Measurements from ENCODE around the gene CSF1R. TPM values are rescaled to one million over a fixed set of nuclear protein-coding genes. Genes with fewer than 3 reads are reported as not detected.
A peak's percentile ranks its signal among the peaks of the same experiment; 100 is the strongest.

Gene CSF1R
- polyA plus RNA-seq, 1 of the 3 experiments (the other 2 are of a cell fraction): 0.25 TPM

- TF ChIP-seq ZBTB33 (IDR thresholded peaks at IDR 0.05; ENCODE audit: borderline replicate concordance, low read depth) (0 out of 2 replicates have a peak, but pooled peaks have one; percentile 43), EZH2phosphoT487 (IDR thresholded peaks at IDR 0.05; ENCODE audit: borderline replicate concordance, low read depth) (no peak), POLR2AphosphoS5 (IDR thresholded peaks at IDR 0.05; ENCODE audit: low read depth, low read length) (peak; percentile 76; the same call in 1 of the 2 replicates), RFX5 (IDR thresholded peaks at IDR 0.05; ENCODE audit: low read length) (no peak), TCF12 (IDR thresholded peaks at IDR 0.05) (peak; percentile 70), GABPA (IDR thresholded peaks at IDR 0.05; ENCODE audit: low read depth) (no peak), SMC3 (IDR thresholded peaks at IDR 0.05; ENCODE audit: low read depth, low read length) (no peak), NFIC (IDR thresholded peaks at IDR 0.05; ENCODE audit: borderline replicate concordance) (peak; percentile 88), PBX3 (IDR thresholded peaks at IDR 0.05) (peak; percentile 47; the same call in 1 of the 2 replicates), YY1 (IDR thresholded peaks at IDR 0.05; ENCODE audit: low read depth) (0 out of 2 replicates have a peak, but pooled peaks have one; percentile 17), JUND (IDR thresholded peaks at IDR 0.05) (peak; percentile 89), TEAD4 (IDR thresholded peaks at IDR 0.05; ENCODE audit: borderline replicate concordance, insufficient read depth) (peak; percentile 75; the same call in 1 of the 2 replicates), RXRA (IDR thresholded peaks at IDR 0.05; ENCODE audit: borderline replicate concordance, low read depth) (peak; percentile 90), TAF1 (IDR thresholded peaks at IDR 0.05; ENCODE audit: borderline replicate concordance, low read depth, low read length) (no peak), MEF2A (IDR thresholded peaks at IDR 0.05; ENCODE audit: borderline replicate concordance, low read depth) (peak; percentile 99), EP300 (IDR thresholded peaks at IDR 0.05; ENCODE audit: borderline replicate concordance in 1 of 2, low read depth in 1 of 2, low read length in 1 of 2) (peak in 1 of 2 experiments; percentile 65; a peak in 1 of 4 replicates), NRF1 (IDR thresholded peaks at IDR 0.05; ENCODE audit: low read depth, low read length) (no peak), FOSL2 (IDR thresholded peaks at IDR 0.05; ENCODE audit: borderline replicate concordance, low read depth) (peak; percentile 85), MAX (IDR thresholded peaks at IDR 0.05; ENCODE audit: low read depth) (peak; percentile 55)
- H3K9ac ChIP-seq: peak overlapping the region; percentile 56; the same call in 1 of the 2 replicates
- H3K9me3 ChIP-seq: no peaks in the 10 kb centered on the region
- H3K79me2 ChIP-seq (ENCODE audit: insufficient read depth): peaks cover 22% of the 10 kb centered on the region; the same call in 1 of the 2 replicates
- H3K27me3 ChIP-seq (ENCODE audit: insufficient read depth): no peaks in the 10 kb centered on the region
- H4K20me1 ChIP-seq (ENCODE audit: insufficient read depth): 0 out of 2 replicates have a peak, but pooled peaks cover 3% of the 10 kb centered on the region
- ChIA-PET POLR2A (interaction anchor here (0.7 kb wide), 1 partner anchor 22 kb away, joined by 3 read pairs; the partner anchor contains the start of genes HMGXB3 and TIGD6), CTCF (interaction anchor here (1.1 to 1.3 kb wide), 2 partner anchors 20 to 112 kb away, joined by 3 to 4 read pairs; no protein-coding TSS in a partner anchor)
- no peak for DNase-seq
- peaks cover 63 to 65% of the 10 kb centered on the region in 2 experiments for H3K36me3 ChIP-seq (replicated peaks in 1 of 2; ENCODE audit: control insufficient read depth in 1 of 2, insufficient read depth in 2 of 2, low read length in 1 of 2)
- peak overlapping the region; percentile 82 to 94; a peak in 3 of 4 replicates for H3K27ac ChIP-seq (ENCODE audit: low read depth in 2 of 2, low read length in 1 of 2)
- H3F3A ChIP-seq (replicated peaks; ENCODE audit: insufficient read depth): peaks cover 48% of the 10 kb centered on the region
- H3K4me1 ChIP-seq (ENCODE audit: control insufficient read depth in 1 of 2, insufficient read depth in 2 of 2, low read depth in 1 of 2, low read length in 1 of 2): peaks cover 0 to 52% of the 10 kb centered on the region in 2 experiments; a peak in 3 of 4 replicates
- 14% methylated on average over 1 of the region's 1 CpG for WGBS (ENCODE audit: low lambda C conversion rate)
- peak overlapping the region; percentile 64 for H3K4me2 ChIP-seq
- H3K4me3 ChIP-seq (ENCODE audit: low read depth in 2 of 2, low read length in 1 of 2): peak overlapping the region in 1 of 2 experiments; percentile 39; a peak in 2 of 4 replicates
- no peak overlapping the region for H2AFZ ChIP-seq (ENCODE audit: low read depth)
- H3K9me2 ChIP-seq: no peaks in the 10 kb centered on the region
These were observed 64.2 kb downstream of the CSF1R start for GRCh38 chr5:150022158-150022531.
